ENCODE results near the gene CLDN20.

CLDN20 gene

DNA sequence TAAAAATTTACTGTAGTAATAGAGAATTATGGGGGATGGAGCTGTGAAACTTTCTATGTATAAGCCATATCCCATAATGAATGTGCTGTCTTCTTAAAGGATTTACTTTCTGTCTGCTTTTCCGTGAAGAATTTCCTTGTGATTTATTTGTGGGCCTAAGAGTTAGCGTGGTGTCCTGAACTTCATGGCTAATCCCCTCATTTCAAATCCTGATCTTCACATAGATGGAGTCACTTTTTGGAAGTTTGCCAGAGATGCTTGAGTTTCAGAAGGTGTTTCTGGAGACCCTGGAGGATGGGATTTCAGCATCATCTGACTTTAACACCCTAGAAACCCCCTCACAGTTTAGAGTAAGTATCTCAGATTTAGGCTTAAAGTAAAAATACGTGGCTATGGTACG lies 19.4 kb upstream of the CLDN20 start:
- in situ Hi-C loops (cut with HindIII; ENCODE audit: low sequenced_read_pairs): no loop called here

- in situ Hi-C loops (cut with HindIII; ENCODE audit: low sequenced_read_pairs): no loop called here
Measured at GRCh38 chr6:155245193-155245592, 18.6 kb upstream of the CLDN20 start.

GRCh38 chr6:155245831-155246230 lies 18.0 kb upstream of the CLDN20 start:
- in situ Hi-C loops (cut with HindIII; ENCODE audit: low sequenced_read_pairs): no loop called here

- in situ Hi-C loops (cut with HindIII; ENCODE audit: low sequenced_read_pairs): no loop called here
Measured at GRCh38 chr6:155246825-155247224, 17.0 kb upstream of the CLDN20 start.

- in situ Hi-C loops (cut with HindIII; ENCODE audit: low sequenced_read_pairs): no loop called here
Measured at GRCh38 chr6:155247618-155248007, 16.2 kb upstream of the CLDN20 start.

GRCh38 chr6:155248008-155249001 lies 15.5 kb upstream of the CLDN20 start:
- in situ Hi-C loops (cut with HindIII; ENCODE audit: low sequenced_read_pairs): no loop called here

DNA sequence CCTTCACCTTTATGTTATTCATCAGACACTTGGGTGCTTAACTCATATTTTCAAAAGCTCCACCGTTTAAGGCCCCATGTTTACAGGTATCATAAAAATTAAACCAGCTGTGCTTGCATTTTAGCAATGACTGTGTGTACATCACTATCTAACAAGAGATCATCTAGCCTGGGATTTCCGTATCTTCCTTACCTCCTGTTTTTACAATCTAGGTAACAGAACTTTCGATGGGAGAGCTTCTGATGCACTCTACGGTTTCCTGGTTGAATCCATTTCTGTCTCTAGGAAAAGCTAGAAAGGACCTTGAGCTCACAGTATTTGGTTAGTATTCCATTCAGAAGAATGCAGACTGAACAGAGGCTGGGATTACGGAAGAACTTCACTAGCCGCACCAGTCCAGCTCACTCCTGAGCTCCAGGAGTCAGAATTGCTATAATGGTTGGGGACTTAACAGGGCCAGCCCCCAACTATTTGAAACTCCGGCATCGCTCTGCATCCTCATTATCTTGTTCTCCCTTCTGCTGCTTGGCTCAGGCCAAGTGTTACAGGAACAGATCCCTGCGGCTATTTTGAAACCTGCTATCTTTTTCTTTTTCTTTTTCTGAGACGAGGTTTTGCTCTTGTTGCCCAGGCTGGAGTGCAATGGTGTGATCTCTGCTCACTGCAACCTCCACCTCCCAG lies 13.0 kb upstream of the CLDN20 start:
- in situ Hi-C loops (cut with HindIII; ENCODE audit: low sequenced_read_pairs): no loop called here

GRCh38 chr6:155252581-155252980 lies 11.2 kb upstream of the CLDN20 start:
- in situ Hi-C loops (cut with HindIII; ENCODE audit: low sequenced_read_pairs): no loop called here

- in situ Hi-C loops (cut with HindIII; ENCODE audit: low sequenced_read_pairs): no loop called here
Measured at GRCh38 chr6:155253337-155253736, 10.5 kb upstream of the CLDN20 start.

GRCh38 chr6:155254139-155254538 lies 9.7 kb upstream of the CLDN20 start:
- in situ Hi-C loops (cut with HindIII; ENCODE audit: low sequenced_read_pairs): no loop called here

DNA sequence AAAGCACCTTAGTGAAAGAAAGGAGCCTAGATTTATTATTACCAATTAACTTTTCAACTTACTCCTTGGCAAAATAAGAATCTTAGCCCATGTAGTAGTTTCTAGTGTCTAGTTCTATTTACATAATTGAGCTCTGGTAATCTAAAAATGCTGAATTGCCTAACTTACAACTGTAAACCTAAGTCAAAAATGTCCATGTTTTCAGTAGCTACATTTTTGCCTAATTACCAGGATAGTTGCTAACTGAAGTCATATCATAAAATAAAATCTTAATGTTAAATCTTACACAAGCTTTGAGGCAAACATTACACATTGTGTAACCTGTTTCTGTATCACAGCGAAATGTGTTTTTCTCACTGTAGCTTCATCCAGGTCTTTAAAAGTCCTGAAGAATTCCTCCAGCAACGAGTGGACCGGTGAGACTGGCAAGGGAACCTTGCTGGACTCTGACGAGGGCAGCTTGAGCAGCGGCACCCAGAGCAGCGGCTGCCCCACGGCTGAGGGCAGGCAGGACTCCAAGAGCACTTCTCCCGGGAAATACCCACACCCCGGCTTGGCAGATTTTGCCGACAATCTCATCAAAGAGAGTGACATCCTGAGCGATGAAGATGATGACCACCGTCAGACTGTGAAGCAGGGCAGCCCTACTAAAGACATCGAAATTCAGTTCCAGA lies 7.6 kb upstream of the CLDN20 start:
- in situ Hi-C loops (cut with HindIII; ENCODE audit: low sequenced_read_pairs): no loop called here

GRCh38 chr6:155257796-155258195 lies 6.0 kb upstream of the CLDN20 start:
- in situ Hi-C loops (cut with HindIII; ENCODE audit: low sequenced_read_pairs): no loop called here

DNA sequence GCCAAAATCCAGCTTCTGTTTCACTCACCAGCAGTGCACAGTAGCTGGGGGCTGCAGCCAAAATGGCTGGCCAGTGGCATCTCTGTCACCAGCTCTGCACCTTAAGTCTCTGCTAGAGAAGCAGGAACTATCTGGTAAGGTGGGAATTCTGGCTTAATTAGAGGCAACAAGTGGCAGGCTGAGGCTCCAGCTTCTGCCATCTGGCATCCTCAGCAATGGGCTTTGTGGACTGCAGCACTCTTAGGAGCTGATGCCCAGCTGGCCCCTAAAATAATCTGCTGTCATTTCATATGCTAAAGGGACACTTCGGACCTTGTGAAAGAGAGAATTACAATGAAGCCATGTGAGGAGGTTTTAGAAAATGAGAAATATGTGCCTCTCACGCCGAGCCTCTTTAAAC lies 4.6 kb upstream of the CLDN20 start:
- in situ Hi-C loops (cut with HindIII; ENCODE audit: low sequenced_read_pairs): no loop called here

DNA sequence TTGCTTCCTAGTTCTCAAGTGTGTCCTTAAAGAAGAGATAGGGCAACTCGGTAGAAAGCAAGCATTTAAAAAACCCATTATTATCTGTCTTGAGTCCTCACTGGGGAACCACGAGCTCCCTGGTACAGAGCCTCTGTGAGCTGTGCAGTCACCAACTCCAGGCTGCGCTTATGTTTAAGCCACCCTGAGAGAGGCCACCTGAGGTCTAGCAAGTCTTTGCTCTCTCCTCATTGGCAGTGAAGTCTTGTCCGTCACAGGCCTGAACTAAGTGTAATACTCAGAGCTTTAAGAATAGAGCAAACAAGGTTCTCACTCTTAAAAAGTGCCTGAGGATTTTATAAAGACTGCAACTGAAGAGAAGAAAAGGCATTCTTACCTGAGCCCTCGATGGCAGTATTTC lies 3.9 kb upstream of the CLDN20 start:
- in situ Hi-C loops (cut with HindIII; ENCODE audit: low sequenced_read_pairs): no loop called here

GRCh38 chr6:155260686-155261085 lies 3.1 kb upstream of the CLDN20 start:
- in situ Hi-C loops (cut with HindIII; ENCODE audit: low sequenced_read_pairs): no loop called here

GRCh38 chr6:155261111-155261900 lies 2.5 kb upstream of the CLDN20 start:
- in situ Hi-C loops (cut with HindIII; ENCODE audit: low sequenced_read_pairs): no loop called here

DNA sequence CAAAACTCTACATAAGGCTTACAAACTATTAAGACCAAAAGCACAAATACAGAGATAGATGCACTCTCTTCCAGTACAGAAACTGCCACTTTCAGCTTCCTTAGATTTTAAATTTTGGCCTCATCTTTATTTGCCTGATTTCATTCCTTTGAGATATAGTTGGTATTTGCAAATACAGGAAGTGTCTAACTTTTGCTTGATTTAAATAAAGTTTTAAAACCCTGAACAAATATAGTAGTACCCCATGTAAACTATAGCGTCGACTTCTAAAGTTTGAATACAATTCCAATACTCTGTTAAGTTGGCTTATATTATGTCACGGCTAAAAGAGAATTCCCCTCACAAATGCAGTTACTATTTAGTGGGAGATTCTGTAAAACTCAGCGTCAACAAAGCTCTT lies 1.2 kb upstream of the CLDN20 start:
- in situ Hi-C loops (cut with HindIII; ENCODE audit: low sequenced_read_pairs): no loop called here

DNA sequence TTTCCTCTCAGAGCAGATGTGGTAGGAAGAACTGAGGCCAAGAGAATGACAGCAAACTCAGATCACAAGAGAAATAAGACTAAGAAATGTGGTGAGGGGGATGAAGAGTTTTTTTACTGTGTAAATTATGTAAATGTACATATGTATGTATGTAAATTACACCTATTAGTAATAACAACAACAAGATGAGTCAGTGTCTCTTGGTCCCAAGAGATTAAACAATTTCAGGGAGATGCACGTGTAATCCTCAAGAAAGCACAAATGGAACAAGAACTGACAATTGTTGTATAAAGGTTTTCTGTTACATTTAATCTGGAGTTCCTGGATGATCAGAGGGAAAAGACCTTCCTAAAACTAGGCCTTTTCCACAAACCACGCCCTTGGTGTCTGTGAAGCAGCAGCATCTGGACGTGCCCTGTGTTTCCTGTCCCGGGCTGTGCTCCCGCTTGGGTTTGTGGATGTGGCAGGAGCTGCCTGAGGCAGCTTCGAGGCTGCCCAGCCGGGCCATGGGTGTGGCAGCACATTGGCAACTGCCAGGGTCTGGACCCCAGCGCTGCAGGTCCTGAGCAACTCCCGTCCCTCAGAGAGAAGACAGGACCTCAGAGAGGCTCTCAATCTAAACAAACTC lies 994 bp downstream of the CLDN20 start:
- in situ Hi-C loops (cut with HindIII; ENCODE audit: low sequenced_read_pairs): no loop called here

GRCh38 chr6:155265843-155266535 lies 2.2 kb downstream of the CLDN20 start:
- in situ Hi-C loops (cut with HindIII; ENCODE audit: low sequenced_read_pairs): no loop called here

DNA sequence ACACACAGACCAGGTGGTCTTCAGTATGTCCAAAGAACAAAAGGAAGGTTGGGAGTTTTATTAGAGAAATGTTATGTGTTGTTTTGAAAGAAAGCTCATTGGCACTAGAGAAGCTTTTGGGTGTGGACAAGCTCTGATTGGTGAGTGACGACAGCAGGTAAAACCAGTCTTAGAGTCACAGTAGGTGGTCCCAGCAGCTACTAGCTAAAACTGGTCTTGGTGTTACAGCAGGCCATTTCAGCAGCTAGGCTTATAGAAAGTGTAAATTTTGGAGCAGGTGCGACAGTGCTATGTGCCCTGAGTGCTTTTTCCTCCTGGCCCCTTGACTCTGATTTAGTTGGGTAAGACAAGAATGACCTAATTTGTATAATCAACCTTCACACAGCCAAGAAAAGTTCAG lies 3.6 kb downstream of the CLDN20 start:
- in situ Hi-C loops (cut with HindIII; ENCODE audit: low sequenced_read_pairs): no loop called here

Measured in DLD1 (cell line).